HepG2 (cell line): ENCODE results near the gene ADAMTS2. TPM values are rescaled to one million over a fixed set of nuclear protein-coding genes. Genes with fewer than 3 reads are reported as not detected.

Experiments
- ATAC-seq: fragments of 200-7000 bp; cut with Tn5 transposase; 3 replicates; pipeline ENCODE4 v1.9.1; 2020; ENCODE audit warnings: mild to moderate bottlenecking, moderate library complexity
- BruUV-seq: library from RNA; stranded (reverse); fragments of 400-500 nt; replicated peaks from 2 replicates; lab custom pipeline; 2021; lab: Mats Ljungman, UMichigan
- CTCF ChIA-PET: fragments of 300-600 bp; formaldehyde crosslinking; extraction: SDS; loops from one replicate; lab custom pipeline; 2021; ENCODE audit warnings: low total read pairs, inconsistent platforms, low intra/inter-chr PET ratio; lab: Yijun Ruan, JAX
- POLR2A ChIA-PET: fragments of 350-600 bp; sonication (Branson Sonifier 250); formaldehyde crosslinking; loops from one replicate; lab custom pipeline; 2020; ENCODE audit warnings: antibody characterized with exemption, inconsistent platforms; lab: Yijun Ruan, JAX
- DNase-seq: peaks from one replicate; pipeline ENCODE4 v3.0.0-alpha.2; 2015; ENCODE audit warnings: low spot score
- FAIRE-seq: peaks from 3 replicates; lab custom pipeline; 2011; peaks lifted over from hg19 to GRCh38; lab: Jason Lieb, UNC
- H2AFZ ChIP-seq: one replicate; pipeline ENCODE4 v1.6.1; 2011; ENCODE audit warnings: low read length, inconsistent platforms
- H3K27ac ChIP-seq: fragments of 300-600 bp; 3 replicates; pipeline ENCODE4 v1.8.0; 2011; ENCODE audit warnings: mixed run types, mild to moderate bottlenecking, mixed read lengths, low read length, inconsistent platforms; ENCODE audit not compliant: insufficient read depth; ENCODE audit errors: extremely low read length
- H3K27me3 ChIP-seq, 2 experiments: fragments of 200-600 bp in 1 of 2; 2 replicates in 1 of 2; 3 replicates in 1 of 2; pipeline versions ENCODE4 v1.6.0 to v1.8.0; 2011; ENCODE audit warnings: low read length in 2 of 2, mild to moderate bottlenecking in 2 of 2, moderate library complexity in 2 of 2, inconsistent platforms in 1 of 2; ENCODE audit not compliant: insufficient read depth in 2 of 2, control insufficient read depth in 1 of 2
- H3K36me3 ChIP-seq, 2 experiments: fragments of 200-600 bp in 1 of 2; replicated peaks in 1 of 2; 2 replicates in 1 of 2; 3 replicates in 1 of 2; pipeline versions ENCODE4 v1.5.1 to v1.8.0; 2011; ENCODE audit warnings: low read length in 2 of 2, inconsistent platforms in 1 of 2; ENCODE audit not compliant: insufficient read depth in 2 of 2, control insufficient read depth in 1 of 2
- H3K4me1 ChIP-seq: 2 replicates; pipeline ENCODE4 v1.5.1; 2012; ENCODE audit warnings: low read length, inconsistent platforms; ENCODE audit not compliant: insufficient read depth
- H3K4me2 ChIP-seq: 2 replicates; pipeline ENCODE4 v1.6.0; 2011; ENCODE audit warnings: low read depth, low read length, inconsistent platforms
- H3K4me3 ChIP-seq, 3 experiments: fragments of 200-600 bp in 1 of 3; sonication (generic), shearing (Covaris generic) in 1 of 3; replicated peaks in 1 of 3; 2 replicates each; pipeline ENCODE4 v1.5.1; 2011 to 2016; ENCODE audit warnings: low read length in 3 of 3, inconsistent platforms in 2 of 3, low read depth in 2 of 3, mild to moderate bottlenecking in 2 of 3, control low read depth in 1 of 3, mixed read lengths in 1 of 3; ENCODE audit not compliant: insufficient read depth in 1 of 3
- H3K79me2 ChIP-seq: one replicate; pipeline ENCODE4 v1.6.1; 2011; ENCODE audit warnings: low read length, inconsistent platforms; ENCODE audit not compliant: insufficient read depth
- H3K9ac ChIP-seq: 2 replicates; pipeline ENCODE4 v1.6.0; 2011; ENCODE audit warnings: mild to moderate bottlenecking, low read depth, low read length, inconsistent platforms; ENCODE audit not compliant: insufficient read depth
- H3K9me3 ChIP-seq: 2 replicates; pipeline ENCODE4 v1.5.1; 2012; ENCODE audit warnings: mild to moderate bottlenecking, low read length
- H4K20me1 ChIP-seq: 2 replicates; pipeline ENCODE4 v1.6.0; 2011; ENCODE audit warnings: inconsistent platforms, mild to moderate bottlenecking, low read length, moderate library complexity; ENCODE audit not compliant: insufficient read depth
- ASH2L ChIP-seq: fragments of 300-600, 200-600 bp; sonication (generic); IDR thresholded peaks from 2 replicates; pipeline ENCODE4 v1.7.0; 2017; ENCODE audit warnings: low read depth, mild to moderate bottlenecking, moderate library complexity, mixed read lengths, low read length; ENCODE audit not compliant: insufficient read length
- HNRNPUL1 ChIP-seq: fragments of 200-400 bp; formaldehyde crosslinking; IDR thresholded peaks from 2 replicates; pipeline ENCODE4 v1.6.1; 2017; ENCODE audit warnings: low read depth, mild to moderate bottlenecking, low read length, moderate library complexity
- MXD4 ChIP-seq: IDR thresholded peaks from 2 replicates; pipeline ENCODE4 v1.6.1; 2016; ENCODE audit warnings: mild to moderate bottlenecking, missing biosample characterization, missing genetic modification reagents
- NR2C2 ChIP-seq: sonication (generic); formaldehyde crosslinking; IDR thresholded peaks from 2 replicates; pipeline ENCODE4 v1.4.0; 2020; ENCODE audit warnings: missing genetic modification reagents, mild to moderate bottlenecking, moderate library complexity, borderline replicate concordance
- PREB ChIP-seq: sonication (generic); formaldehyde crosslinking; IDR thresholded peaks from 2 replicates; pipeline ENCODE4 v1.4.0; 2020; ENCODE audit warnings: missing genetic modification reagents
- SP140L ChIP-seq: sonication (generic); formaldehyde crosslinking; IDR thresholded peaks from 2 replicates; pipeline ENCODE4 v1.4.0; 2020; ENCODE audit warnings: missing genetic modification reagents, borderline replicate concordance
- SP5 ChIP-seq: IDR thresholded peaks from 2 replicates; pipeline ENCODE4 v1.6.1; 2016; ENCODE audit warnings: low read depth, borderline replicate concordance
- ZBTB14 ChIP-seq: sonication (generic); formaldehyde crosslinking; IDR thresholded peaks from 2 replicates; pipeline ENCODE4 v1.4.0; 2020; ENCODE audit warnings: missing genetic modification reagents
- ZNF18 ChIP-seq: sonication (generic); formaldehyde crosslinking; IDR thresholded peaks from 2 replicates; pipeline ENCODE4 v1.8.0; 2022; ENCODE audit warnings: mild to moderate bottlenecking, missing genetic modification reagents; ENCODE audit not compliant: insufficient replicate concordance
- ZNF180 ChIP-seq: sonication (generic); formaldehyde crosslinking; IDR thresholded peaks from 2 replicates; pipeline ENCODE4 v1.4.0; 2020; ENCODE audit warnings: low read depth, missing genetic modification reagents, borderline replicate concordance
- ZNF501 ChIP-seq: sonication (generic); formaldehyde crosslinking; IDR thresholded peaks from 2 replicates; pipeline ENCODE4 v1.5.1; 2020; ENCODE audit warnings: mild to moderate bottlenecking, moderate library complexity, missing genetic modification reagents
- ZNF562 ChIP-seq: sonication (generic); formaldehyde crosslinking; IDR thresholded peaks from 2 replicates; pipeline ENCODE4 v1.8.0; 2022; ENCODE audit warnings: missing genetic modification reagents, borderline replicate concordance
- ZNF614 ChIP-seq: IDR thresholded peaks from 2 replicates; pipeline ENCODE4 v1.6.1; 2018; ENCODE audit warnings: missing biosample characterization, missing genetic modification reagents, inconsistent platforms, borderline replicate concordance
- ZNF772 ChIP-seq: sonication (generic); formaldehyde crosslinking; IDR thresholded peaks from 2 replicates; pipeline ENCODE4 v1.5.0; 2020; ENCODE audit warnings: mild to moderate bottlenecking, missing genetic modification reagents
- ZNF879 ChIP-seq: sonication (generic); formaldehyde crosslinking; IDR thresholded peaks from 2 replicates; pipeline ENCODE4 v1.8.1; 2023; ENCODE audit warnings: missing genetic modification reagents
- ZSCAN12 ChIP-seq: sonication (generic); formaldehyde crosslinking; IDR thresholded peaks from 2 replicates; pipeline ENCODE4 v1.9.0; 2021; ENCODE audit warnings: mild to moderate bottlenecking, missing genetic modification reagents
- WGBS: methylation state at CpG from one replicate; pipeline ENCODE4 v1.1.6; 2017; ENCODE audit warnings: low lambda C conversion rate; 5-methylcytosine and 5-hydroxymethylcytosine counted together
- in situ Hi-C: cut with HindIII; loops from 2 replicates; pipeline ENCODE4 v1.10.0; 2017; ENCODE audit warnings: low pct_unique_long_range_greater_than_20kb; ENCODE audit not compliant: extremely low pct_ligation_motif_present
- intact Hi-C: fragments of 100-400 bp; cut with micrococcal nuclease; formaldehyde crosslinking; loops from one replicate; pipeline ENCODE4 v1.10.0; 2022; ENCODE audit not compliant: unreplicated experiment
- polyA plus RNA-seq, 8 experiments: library from polyadenylated mRNA; depleted of rRNA in 3 of 8; stranded (reverse) in 7 of 8; unstranded in 1 of 8; fragments of >200 nt; fragmentation: Illumina TruSeq in 4 of 8; extraction: Trizol in 4 of 8; gene quantifications; 2 replicates each; pipeline versions ENCODE4 v1.2.1 to v1.2.3, GENCODE V29; 2011 to 2016; ENCODE audit warnings: low read depth in 4 of 8, missing spikeins in 1 of 8, mixed read lengths in 1 of 8; ENCODE audit not compliant: insufficient read depth in 1 of 8
- total RNA-seq, 5 experiments: library from RNA; depleted of rRNA; stranded (reverse); fragments of >200 nt; fragmentation: Illumina TruSeq; extraction: Trizol; gene quantifications; 2 replicates each; pipeline ENCODE4 v1.2.3, GENCODE V29; 2016; ENCODE audit warnings: low read depth in 1 of 5

ADAMTS2 gene
- total and polyA plus RNA-seq, 2 of the 13 experiments (the other 11 are each of a cell fraction or from before 2014, with no cell fraction given) = 0.24 to 3.5 TPM

- no peak overlapping the region for H3K4me3 ChIP-seq
- FAIRE-seq (no peak), ATAC-seq (no peak), DNase-seq (no peak)
- in situ Hi-C loops (no loop called here), intact Hi-C loops (no loop called here)
- no peaks in the 10 kb centered on the region for H3K36me3 ChIP-seq
- CTCF ChIA-PET = no interaction called here
- H3K9me3 ChIP-seq = no peaks in the 10 kb centered on the region
- TF ChIP-seq ZNF879 (no peak), ZNF562 (CRISPR knock-in tag) (no peak), PREB (CRISPR knock-in tag) (no peak), ZNF180 (CRISPR knock-in tag) (no peak), ZNF18 (CRISPR knock-in tag) (no peak), SP5 (CRISPR knock-in tag) (no peak), SP140L (CRISPR knock-in tag) (no peak), ZSCAN12 (CRISPR knock-in tag) (no peak), ZNF614 (CRISPR knock-in tag) (no peak), HNRNPUL1 (no peak), ZNF772 (no peak), ASH2L (no peak), MXD4 (no peak), NR2C2 (CRISPR knock-in tag) (no peak), ZNF501 (CRISPR knock-in tag) (no peak), ZBTB14 (CRISPR knock-in tag) (no peak)
- no peak overlapping the region for H3K4me2 ChIP-seq
- no TSS peak for BruUV-seq
- no peak overlapping the region for H2AFZ ChIP-seq
- no peaks in the 10 kb centered on the region for H3K4me1 ChIP-seq
- POLR2A ChIA-PET = no interaction called here
- H4K20me1 ChIP-seq = no peaks in the 10 kb centered on the region
- 19% methylated on average over 7 of the region's 8 CpGs for WGBS
- peaks cover 0 to 3% of the 10 kb centered on the region in 2 experiments; a peak in 1 of 5 replicates for H3K27me3 ChIP-seq
- no peak overlapping the region for H3K9ac ChIP-seq
- no peak overlapping the region for H3K27ac ChIP-seq
- H3K79me2 ChIP-seq = no peaks in the 10 kb centered on the region
These were observed 93.8 kb downstream of the ADAMTS2 start for GRCh38 chr5:179251276-179251969.
